Naive B cell (primary cell): Measurements from ENCODE around the gene ZNF385D. TPM values are rescaled to one million over a fixed set of nuclear protein-coding genes. Genes with fewer than 3 reads are reported as not detected.

Experiments
- ATAC-seq, 2 donors: fragments of 150-1000 bp; cut with Tn5 transposase; 2 replicates each; pipeline ENCODE4 v1.10.0; 2021; ENCODE audit warnings: low read depth in 2 of 2, mild to moderate bottlenecking in 2 of 2, moderate library complexity in 2 of 2
- DNase-seq: peaks from one replicate; pipeline ENCODE4 v3.0.0; 2022
- H3K27ac Mint-ChIP-seq, 6 donors: one replicate each; pipeline ENCODE4 v1.8.0; 2020 to 2022; ENCODE audit warnings: mild to moderate bottlenecking in 6 of 6, mixed read lengths in 6 of 6, moderate library complexity in 5 of 6, inconsistent platforms in 2 of 6
- H3K27me3 Mint-ChIP-seq, 3 donors: one replicate each; pipeline ENCODE4 v1.8.0; 2021 to 2022; ENCODE audit warnings: mixed read lengths in 3 of 3, mild to moderate bottlenecking in 1 of 3
- H3K36me3 Mint-ChIP-seq, 2 donors: one replicate each; pipeline ENCODE4 v1.8.0; 2020 to 2022; ENCODE audit warnings: mixed read lengths in 2 of 2, inconsistent platforms in 1 of 2, mild to moderate bottlenecking in 1 of 2
- H3K4me1 Mint-ChIP-seq, 3 donors: one replicate each; pipeline ENCODE4 v1.8.0; 2020 to 2022; ENCODE audit warnings: mixed read lengths in 3 of 3, inconsistent platforms in 1 of 3, mild to moderate bottlenecking in 1 of 3, moderate library complexity in 1 of 3
- H3K4me3 Mint-ChIP-seq, 8 donors: one replicate each; pipeline ENCODE4 v1.8.0; 2020 to 2022; ENCODE audit warnings: mild to moderate bottlenecking in 8 of 8, mixed read lengths in 8 of 8, moderate library complexity in 8 of 8, inconsistent platforms in 2 of 8
- H3K9me3 Mint-ChIP-seq, 7 donors: one replicate each; pipeline ENCODE4 v1.8.0; 2020 to 2022; ENCODE audit warnings: mixed read lengths in 7 of 7, mild to moderate bottlenecking in 5 of 7, inconsistent platforms in 2 of 7, moderate library complexity in 1 of 7
- polyA plus RNA-seq, 6 donors: library from polyadenylated mRNA; unstranded; fragments of 300-500 nt; fragmentation: Illumina TruSeq; gene quantifications; one replicate each; pipeline ENCODE4 v1.2.3, GENCODE V29; 2021; ENCODE audit warnings: low read depth in 6 of 6

ZNF385D gene
- polyA plus RNA-seq, 6 donors from 2014 or later: 0.31 to 0.98 (median 0.88) TPM; not detected in 3

GRCh38 chr3:21647961-21648360 lies 103.0 kb downstream of the ZNF385D start:
- H3K9me3 Mint-ChIP-seq: peaks cover 0 to 7% (median 0%) of the 10 kb centered on the region in 7 donors

GRCh38 chr3:21645121-21645897 lies 105.7 kb downstream of the ZNF385D start:
- no peaks in the 10 kb centered on the region for H3K36me3 Mint-ChIP-seq
- H3K27me3 Mint-ChIP-seq: no peaks in the 10 kb centered on the region
- DNase-seq (no peak), ATAC-seq (no peak)
- no peak overlapping the region for H3K27ac Mint-ChIP-seq
- no peaks in the 10 kb centered on the region for H3K4me1 Mint-ChIP-seq
- no peak overlapping the region for H3K4me3 Mint-ChIP-seq
- H3K9me3 Mint-ChIP-seq: peaks cover 0 to 9% (median 3%) of the 10 kb centered on the region in 7 donors

More at GRCh38 chr3:21647961-21648360, 103.0 kb downstream of the ZNF385D start:
- no peak for DNase-seq
- no peak overlapping the region for H3K27ac Mint-ChIP-seq
- no peaks in the 10 kb centered on the region for H3K4me1 Mint-ChIP-seq
- no peak overlapping the region for H3K4me3 Mint-ChIP-seq
- ATAC-seq: no peak
- no peaks in the 10 kb centered on the region for H3K36me3 Mint-ChIP-seq
- H3K27me3 Mint-ChIP-seq: no peaks in the 10 kb centered on the region

GRCh38 chr3:21644268-21644667 lies 106.7 kb downstream of the ZNF385D start:
- no peak overlapping the region for H3K27ac Mint-ChIP-seq
- H3K27me3 Mint-ChIP-seq: no peaks in the 10 kb centered on the region
- H3K36me3 Mint-ChIP-seq: no peaks in the 10 kb centered on the region
- no peak for DNase-seq
- no peaks in the 10 kb centered on the region for H3K4me1 Mint-ChIP-seq
- peaks cover 0 to 12% (median 3%) of the 10 kb centered on the region in 7 donors for H3K9me3 Mint-ChIP-seq
- ATAC-seq: no peak
- H3K4me3 Mint-ChIP-seq: no peak overlapping the region

- Mint-ChIP-seq H3K27me3 (no peaks in the 10 kb centered on the region), H3K9me3 (peaks cover 0 to 12% (median 3%) of the 10 kb centered on the region in 7 donors), H3K27ac (no peak overlapping the region), H3K4me1 (no peaks in the 10 kb centered on the region), H3K36me3 (no peaks in the 10 kb centered on the region), H3K4me3 (no peak overlapping the region)
- no peak for DNase-seq
- no peak for ATAC-seq
These were observed 107.3 kb downstream of the ZNF385D start for GRCh38 chr3:21643752-21644151.

- DNase-seq: no peak
- Mint-ChIP-seq H3K9me3 (peaks cover 0 to 11% (median 3%) of the 10 kb centered on the region in 7 donors), H3K27me3 (no peaks in the 10 kb centered on the region), H3K4me1 (no peaks in the 10 kb centered on the region), H3K36me3 (no peaks in the 10 kb centered on the region), H3K27ac (no peak overlapping the region), H3K4me3 (peak overlapping the region in 1 of 8 donors; percentile 11)
- ATAC-seq: no peak
These were observed 108.6 kb downstream of the ZNF385D start for GRCh38 chr3:21642433-21642832.

GRCh38 chr3:21641959-21642358 lies 109.1 kb downstream of the ZNF385D start:
- no peaks in the 10 kb centered on the region for H3K4me1 Mint-ChIP-seq
- H3K4me3 Mint-ChIP-seq: no peak overlapping the region
- no peak for DNase-seq
- ATAC-seq: no peak
- no peaks in the 10 kb centered on the region for H3K27me3 Mint-ChIP-seq
- H3K27ac Mint-ChIP-seq: peak overlapping the region in 1 of 6 donors; percentile 45
- H3K9me3 Mint-ChIP-seq: peaks cover 0 to 7% (median 3%) of the 10 kb centered on the region in 7 donors
- H3K36me3 Mint-ChIP-seq: no peaks in the 10 kb centered on the region

- Mint-ChIP-seq H3K4me3 (no peak overlapping the region), H3K27ac (no peak overlapping the region), H3K9me3 (peaks cover 0 to 7% (median 3%) of the 10 kb centered on the region in 7 donors), H3K27me3 (no peaks in the 10 kb centered on the region), H3K36me3 (no peaks in the 10 kb centered on the region), H3K4me1 (no peaks in the 10 kb centered on the region)
- DNase-seq: no peak
- ATAC-seq: no peak
These were observed 112.5 kb downstream of the ZNF385D start for GRCh38 chr3:21638488-21638887.

GRCh38 chr3:21634112-21634511 lies 116.9 kb downstream of the ZNF385D start:
- no peak for DNase-seq
- Mint-ChIP-seq H3K27ac (peak overlapping the region in 1 of 6 donors; percentile 16), H3K4me1 (no peaks in the 10 kb centered on the region), H3K9me3 (peaks cover 0 to 4% (median 0%) of the 10 kb centered on the region in 7 donors), H3K4me3 (no peak overlapping the region), H3K36me3 (no peaks in the 10 kb centered on the region), H3K27me3 (no peaks in the 10 kb centered on the region)
- no peak for ATAC-seq

- no peaks in the 10 kb centered on the region for H3K4me1 Mint-ChIP-seq
- H3K9me3 Mint-ChIP-seq: peaks cover 0 to 2% (median 0%) of the 10 kb centered on the region in 7 donors
- H3K36me3 Mint-ChIP-seq: no peaks in the 10 kb centered on the region
- no peak for DNase-seq
- no peaks in the 10 kb centered on the region for H3K27me3 Mint-ChIP-seq
- H3K4me3 Mint-ChIP-seq: no peak overlapping the region
- H3K27ac Mint-ChIP-seq: no peak overlapping the region
- ATAC-seq: no peak
These were observed 126.5 kb downstream of the ZNF385D start for GRCh38 chr3:21624524-21624923.

GRCh38 chr3:21621181-21621651 lies 129.8 kb downstream of the ZNF385D start:
- H3K27ac Mint-ChIP-seq: no peak overlapping the region
- no peak overlapping the region for H3K4me3 Mint-ChIP-seq
- no peaks in the 10 kb centered on the region for H3K4me1 Mint-ChIP-seq
- H3K27me3 Mint-ChIP-seq: no peaks in the 10 kb centered on the region
- peaks cover 0 to 4% (median 0%) of the 10 kb centered on the region in 7 donors for H3K9me3 Mint-ChIP-seq
- H3K36me3 Mint-ChIP-seq: no peaks in the 10 kb centered on the region
- ATAC-seq (no peak), DNase-seq (no peak)

GRCh38 chr3:21620511-21621155 lies 130.4 kb downstream of the ZNF385D start:
- no peak overlapping the region for H3K27ac Mint-ChIP-seq
- H3K4me1 Mint-ChIP-seq: no peaks in the 10 kb centered on the region
- H3K27me3 Mint-ChIP-seq: no peaks in the 10 kb centered on the region
- H3K36me3 Mint-ChIP-seq: no peaks in the 10 kb centered on the region
- DNase-seq (no peak), ATAC-seq (no peak)
- no peak overlapping the region for H3K4me3 Mint-ChIP-seq
- H3K9me3 Mint-ChIP-seq: peaks cover 0 to 4% (median 0%) of the 10 kb centered on the region in 7 donors

GRCh38 chr3:21618695-21619094 lies 132.3 kb downstream of the ZNF385D start:
- Mint-ChIP-seq H3K4me1 (no peaks in the 10 kb centered on the region), H3K9me3 (peaks cover 0 to 5% (median 2%) of the 10 kb centered on the region in 7 donors), H3K27ac (no peak overlapping the region), H3K36me3 (no peaks in the 10 kb centered on the region), H3K27me3 (no peaks in the 10 kb centered on the region), H3K4me3 (no peak overlapping the region)
- DNase-seq (no peak), ATAC-seq (no peak)

- Mint-ChIP-seq H3K27me3 (no peaks in the 10 kb centered on the region), H3K36me3 (no peaks in the 10 kb centered on the region), H3K9me3 (peaks cover 0 to 5% (median 2%) of the 10 kb centered on the region in 7 donors), H3K4me1 (no peaks in the 10 kb centered on the region), H3K4me3 (no peak overlapping the region), H3K27ac (no peak overlapping the region)
- DNase-seq: no peak
- no peak for ATAC-seq
These were observed 137.5 kb downstream of the ZNF385D start for GRCh38 chr3:21613372-21614070.
